CD14-positive monocyte (primary cell): ENCODE data around the gene KCTD20. TPM values are rescaled to one million over a fixed set of nuclear protein-coding genes. Genes with fewer than 3 reads are reported as not detected.
A peak's percentile ranks its signal among the peaks of the same experiment; 100 is the strongest.

Experiments used
- DNase-seq, 3 donors: peaks; one replicate each; pipeline ENCODE4 v3.0.0-alpha.2; 2011 to 2022
- H2AFZ ChIP-seq: 2 replicates; pipeline ENCODE4 v1.6.0; 2012; ENCODE audit warnings: mild to moderate bottlenecking, low read depth, low read length, inconsistent platforms; ENCODE audit not compliant: insufficient read depth, poor library complexity, severe bottlenecking
- H3K27ac ChIP-seq, 2 donors: 1 replicate in 1 of 2; 2 replicates in 1 of 2; pipeline ENCODE4 v1.5.1; 2012 to 2013; ENCODE audit warnings: low read length in 2 of 2, control low read depth in 1 of 2, inconsistent platforms in 1 of 2, low read depth in 1 of 2, mild to moderate bottlenecking in 1 of 2
- H3K27me3 ChIP-seq, 2 donors: one replicate each; pipeline versions ENCODE4 v1.6.0 to v1.6.1; 2011 to 2013; ENCODE audit warnings: low read length in 2 of 2; ENCODE audit not compliant: control insufficient read depth in 2 of 2, insufficient read depth in 2 of 2
- H3K36me3 ChIP-seq, 2 donors: replicated peaks in 1 of 2; 1 replicate in 1 of 2; 2 replicates in 1 of 2; pipeline versions ENCODE4 v1.5.1 to v1.6.1; 2012 to 2013; ENCODE audit warnings: low read length in 2 of 2, control low read depth in 1 of 2, inconsistent platforms in 1 of 2, mild to moderate bottlenecking in 1 of 2; ENCODE audit not compliant: insufficient read depth in 2 of 2, control insufficient read depth in 1 of 2
- H3K4me1 ChIP-seq, 2 donors: 1 replicate in 1 of 2; 2 replicates in 1 of 2; pipeline versions ENCODE4 v1.5.1 to v1.6.1; 2012 to 2013; ENCODE audit warnings: low read length in 2 of 2, control low read depth in 1 of 2, inconsistent platforms in 1 of 2, mild to moderate bottlenecking in 1 of 2, moderate library complexity in 1 of 2; ENCODE audit not compliant: insufficient read depth in 2 of 2, control insufficient read depth in 1 of 2
- H3K4me2 ChIP-seq: replicated peaks from 2 replicates; pipeline ENCODE3; 2012; ENCODE audit warnings: low read length, moderate library complexity, mild to moderate bottlenecking; ENCODE audit not compliant: poor library complexity, severe bottlenecking; ENCODE audit errors: extremely low read depth
- H3K4me3 ChIP-seq, 3 experiments: fragments of 200-600 bp in 1 of 3; sonication (generic) in 1 of 3; replicated peaks in 1 of 3; 1 replicate in 2 of 3; 2 replicates in 1 of 3; pipeline ENCODE4 v1.5.1; 2011 to 2013; ENCODE audit warnings: low read length in 3 of 3, mild to moderate bottlenecking in 3 of 3, control low read depth in 2 of 3, low read depth in 2 of 3, inconsistent platforms in 1 of 3, moderate library complexity in 1 of 3
- H3K79me2 ChIP-seq: 2 replicates; pipeline ENCODE4 v1.6.0; 2012; ENCODE audit warnings: mild to moderate bottlenecking, control low read depth, inconsistent platforms, low read length, moderate library complexity; ENCODE audit not compliant: insufficient read depth
- H3K9ac ChIP-seq: 2 replicates; pipeline ENCODE4 v1.6.0; 2017; ENCODE audit warnings: low read length, mild to moderate bottlenecking; ENCODE audit not compliant: insufficient read depth, poor library complexity, severe bottlenecking
- H3K9me3 ChIP-seq, 2 donors: replicated peaks in 1 of 2; 1 replicate in 1 of 2; 2 replicates in 1 of 2; pipeline versions ENCODE4 v1.5.1 to v1.6.1; 2012 to 2013; ENCODE audit warnings: low read length in 2 of 2, control low read depth in 1 of 2; ENCODE audit not compliant: control insufficient read depth in 1 of 2, insufficient read depth in 1 of 2
- H4K20me1 ChIP-seq: 2 replicates; pipeline ENCODE4 v1.6.0; 2012; ENCODE audit warnings: mild to moderate bottlenecking, low read length, control low read depth, moderate library complexity; ENCODE audit not compliant: insufficient read depth
- H3K27ac Mint-ChIP-seq, 7 donors: one replicate each; pipeline ENCODE4 v1.8.0; 2020; ENCODE audit warnings: mild to moderate bottlenecking in 7 of 7, mixed read lengths in 7 of 7, moderate library complexity in 6 of 7, inconsistent platforms in 2 of 7
- H3K27me3 Mint-ChIP-seq, 3 donors: one replicate each; pipeline ENCODE4 v1.8.0; 2021 to 2022; ENCODE audit warnings: low read depth in 3 of 3, mild to moderate bottlenecking in 3 of 3, mixed read lengths in 3 of 3, moderate library complexity in 3 of 3, inconsistent platforms in 1 of 3
- H3K36me3 Mint-ChIP-seq, 2 donors: one replicate each; pipeline ENCODE4 v1.8.0; 2020; ENCODE audit warnings: mixed read lengths in 2 of 2, inconsistent platforms in 1 of 2, mild to moderate bottlenecking in 1 of 2
- H3K4me1 Mint-ChIP-seq: one replicate; pipeline ENCODE4 v1.8.0; 2020; ENCODE audit warnings: mild to moderate bottlenecking, mixed read lengths
- H3K4me3 Mint-ChIP-seq, 2 donors: one replicate each; pipeline ENCODE4 v1.8.0; 2020; ENCODE audit warnings: mild to moderate bottlenecking in 2 of 2, mixed read lengths in 2 of 2, moderate library complexity in 1 of 2
- H3K9me3 Mint-ChIP-seq, 7 donors: one replicate each; pipeline ENCODE4 v1.8.0; 2020 to 2022; ENCODE audit warnings: mixed read lengths in 7 of 7, mild to moderate bottlenecking in 6 of 7, moderate library complexity in 6 of 7, inconsistent platforms in 2 of 7
- WGBS: methylation state at CpG from one replicate; pipeline ENCODE4 v1.1.5; 2013; ENCODE audit warnings: missing lambda C conversion rate; ENCODE audit not compliant: insufficient coverage; 5-methylcytosine and 5-hydroxymethylcytosine counted together
- intact Hi-C, 2 donors: fragments of 100-400 bp; cut with micrococcal nuclease; formaldehyde crosslinking; loops; one replicate each; pipeline versions ENCODE4 v1.15.0 to v1.15.1; 2023
- polyA plus RNA-seq, 3 donors: library from polyadenylated mRNA; depleted of rRNA in 1 of 3; unstranded in 2 of 3; stranded (reverse) in 1 of 3; fragments of 300-500 nt in 2 of 3; fragments of >200 nt in 1 of 3; fragmentation: Illumina TruSeq in 2 of 3; gene quantifications; 1 replicate in 2 of 3; 2 replicates in 1 of 3; pipeline ENCODE4 v1.2.3, GENCODE V29; 2012 to 2021
- TF ChIP-seq, protein P1 (sequence below): fragments of 200-600 bp; IDR thresholded peaks from one replicate; pipeline ENCODE4 v1.8.0; 2022; ENCODE audit warnings: antibody characterized with exemption, mild to moderate bottlenecking

Gene KCTD20
- polyA plus RNA-seq, 3 donors, result 23.7 to 79.7 (median 73.9) TPM

DNA sequence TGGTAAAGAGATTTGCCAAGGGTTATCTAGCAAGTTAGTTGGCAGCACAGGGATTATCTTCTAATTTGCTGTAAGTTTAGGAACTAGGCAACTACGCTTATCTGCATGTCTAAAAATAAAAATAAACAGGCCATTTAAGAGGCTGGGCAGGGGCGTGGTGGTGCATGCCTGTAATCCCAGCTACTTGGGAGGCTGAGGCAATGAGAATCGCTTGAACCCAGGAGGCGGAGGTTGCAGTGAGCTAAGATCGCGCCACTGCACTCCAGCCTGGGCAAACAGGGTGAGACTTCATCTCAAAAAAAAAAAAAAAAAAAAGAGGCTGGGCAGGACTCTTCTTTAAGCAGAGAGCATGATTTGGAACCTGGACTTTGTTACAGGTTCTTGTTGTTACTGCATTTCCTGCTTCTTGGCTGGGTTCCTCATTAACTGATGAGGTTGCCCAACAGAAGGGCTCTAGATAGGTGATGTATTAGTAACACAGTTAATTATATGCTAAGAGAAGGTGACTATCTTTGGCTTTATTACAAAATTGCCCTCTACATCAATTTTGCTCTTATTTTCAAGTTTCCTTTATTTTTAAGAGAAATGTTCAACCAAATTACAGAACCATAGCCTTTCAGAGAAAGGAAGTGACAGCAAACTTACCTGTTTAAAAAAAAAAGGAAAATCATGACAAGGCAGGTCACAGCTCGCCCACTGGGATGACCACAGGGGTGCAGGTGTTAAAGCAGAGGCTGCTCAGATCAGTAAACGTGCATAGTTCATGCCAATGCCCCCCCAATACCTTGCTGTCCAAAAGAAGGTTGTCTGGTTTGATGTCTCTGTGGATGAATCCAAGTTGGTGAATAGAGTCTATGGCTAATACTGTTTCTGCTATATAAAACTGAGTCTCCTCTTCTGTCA is 72.0 kb downstream of the KCTD20 start:
- H3K9ac ChIP-seq, result no peak overlapping the region
- 92% methylated on average over 6 of the region's 8 CpGs for WGBS
- no peaks in the 10 kb centered on the region for H3K9me3 ChIP-seq

DNA sequence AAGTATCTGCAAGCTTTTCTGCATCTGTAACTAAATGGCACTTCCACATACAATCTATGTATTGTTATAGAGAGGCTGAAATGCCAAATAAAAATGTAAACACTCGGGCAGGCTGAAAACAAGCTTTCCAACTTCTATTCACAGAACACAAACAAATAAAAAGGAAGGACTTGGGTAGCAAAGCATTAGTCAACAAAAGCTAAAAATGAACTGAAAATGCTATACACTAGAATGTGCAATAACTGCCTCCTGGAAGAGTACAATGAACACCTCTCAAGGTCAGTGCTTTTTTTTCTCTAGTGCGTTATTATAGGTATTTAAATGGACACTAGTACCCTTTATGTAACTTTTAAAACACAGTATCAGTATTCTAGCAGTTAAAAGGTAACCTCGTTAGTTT is 73.0 kb downstream of the KCTD20 start:
- intact Hi-C loops, result no loop called here
- H2AFZ ChIP-seq, result no peak overlapping the region

More for the DNA sequence above, 72.0 kb downstream of the KCTD20 start:
- intact Hi-C loops, result no loop called here
- H4K20me1 ChIP-seq, result peaks cover 84% of the 10 kb centered on the region
- H3K79me2 ChIP-seq, result peaks cover 54% of the 10 kb centered on the region
- H2AFZ ChIP-seq, result no peak overlapping the region
- no peak overlapping the region for H3K4me3 ChIP-seq
- no peak overlapping the region for H3K4me2 ChIP-seq
- Mint-ChIP-seq H3K27ac (peak overlapping the region in 2 of 7 donors; percentile 8 to 15), H3K4me3 (no peak overlapping the region), H3K36me3 (peaks cover 74 to 93% of the 10 kb centered on the region in 2 donors), H3K27me3 (no peaks in the 10 kb centered on the region), H3K4me1 (peaks cover 5% of the 10 kb centered on the region), H3K9me3 (no peaks in the 10 kb centered on the region)
- TF ChIP-seq, protein P1, sequence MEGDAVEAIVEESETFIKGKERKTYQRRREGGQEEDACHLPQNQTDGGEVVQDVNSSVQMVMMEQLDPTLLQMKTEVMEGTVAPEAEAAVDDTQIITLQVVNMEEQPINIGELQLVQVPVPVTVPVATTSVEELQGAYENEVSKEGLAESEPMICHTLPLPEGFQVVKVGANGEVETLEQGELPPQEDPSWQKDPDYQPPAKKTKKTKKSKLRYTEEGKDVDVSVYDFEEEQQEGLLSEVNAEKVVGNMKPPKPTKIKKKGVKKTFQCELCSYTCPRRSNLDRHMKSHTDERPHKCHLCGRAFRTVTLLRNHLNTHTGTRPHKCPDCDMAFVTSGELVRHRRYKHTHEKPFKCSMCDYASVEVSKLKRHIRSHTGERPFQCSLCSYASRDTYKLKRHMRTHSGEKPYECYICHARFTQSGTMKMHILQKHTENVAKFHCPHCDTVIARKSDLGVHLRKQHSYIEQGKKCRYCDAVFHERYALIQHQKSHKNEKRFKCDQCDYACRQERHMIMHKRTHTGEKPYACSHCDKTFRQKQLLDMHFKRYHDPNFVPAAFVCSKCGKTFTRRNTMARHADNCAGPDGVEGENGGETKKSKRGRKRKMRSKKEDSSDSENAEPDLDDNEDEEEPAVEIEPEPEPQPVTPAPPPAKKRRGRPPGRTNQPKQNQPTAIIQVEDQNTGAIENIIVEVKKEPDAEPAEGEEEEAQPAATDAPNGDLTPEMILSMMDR, result no peak
- H3K27ac ChIP-seq, result peak overlapping the region in 1 of 2 donors; percentile 37
- no peaks in the 10 kb centered on the region for H3K4me1 ChIP-seq
- no peak for DNase-seq
- peaks cover 85 to 100% of the 10 kb centered on the region in 2 donors for H3K36me3 ChIP-seq
- H3K27me3 ChIP-seq, result no peaks in the 10 kb centered on the region

More for the DNA sequence above, 73.0 kb downstream of the KCTD20 start:
- no peak overlapping the region for H3K4me3 Mint-ChIP-seq
- peak overlapping the region in 1 of 2 donors; percentile 37 for H3K27ac ChIP-seq
- no peak overlapping the region for H3K27ac Mint-ChIP-seq
- H3K4me3 ChIP-seq, result no peak overlapping the region
- H3K27me3 ChIP-seq, result no peaks in the 10 kb centered on the region
- peaks cover 84% of the 10 kb centered on the region for H4K20me1 ChIP-seq
- no peaks in the 10 kb centered on the region for H3K27me3 Mint-ChIP-seq
- DNase-seq, result no peak
- H3K4me2 ChIP-seq, result no peak overlapping the region
- H3K9ac ChIP-seq, result no peak overlapping the region
- WGBS, result no CpG with 5 or more reads among the region's 3 CpGs
- TF ChIP-seq, protein P1, result no peak
- no peaks in the 10 kb centered on the region for H3K4me1 ChIP-seq
- H3K36me3 Mint-ChIP-seq, result peaks cover 75 to 93% of the 10 kb centered on the region in 2 donors
- H3K36me3 ChIP-seq, result peaks cover 85 to 100% of the 10 kb centered on the region in 2 donors
- H3K79me2 ChIP-seq, result peaks cover 54% of the 10 kb centered on the region
- peaks cover 5% of the 10 kb centered on the region for H3K4me1 Mint-ChIP-seq
- H3K9me3 Mint-ChIP-seq, result no peaks in the 10 kb centered on the region
- H3K9me3 ChIP-seq, result no peaks in the 10 kb centered on the region
